Activated naive CD4-positive, alpha-beta T cell treated with anti-CD3 and anti-CD28 coated beads, Interleukin-2, amount 50 U/mL, for 72 hours (primary cell): ENCODE measurements around the gene ID2. TPM values are rescaled to one million over a fixed set of nuclear protein-coding genes. Genes with fewer than 3 reads are reported as not detected.

Experiments
- ATAC-seq, 2 donors: fragments of 150-1000 bp; cut with Tn5 transposase; 2 replicates each; pipeline ENCODE4 v1.10.0; 2021; ENCODE audit warnings: mild to moderate bottlenecking in 2 of 2, moderate library complexity in 2 of 2
- DNase-seq, 2 donors: peaks; one replicate each; pipeline ENCODE4 v3.0.0; 2021 to 2022; ENCODE audit warnings: low spot score in 2 of 2
- H3K27ac Mint-ChIP-seq, 2 donors: one replicate each; pipeline ENCODE4 v1.8.0; 2022; ENCODE audit warnings: mild to moderate bottlenecking in 2 of 2, mixed read lengths in 2 of 2
- H3K36me3 Mint-ChIP-seq, 2 donors: one replicate each; pipeline ENCODE4 v1.8.0; 2022; ENCODE audit warnings: mixed read lengths in 2 of 2
- H3K9me3 Mint-ChIP-seq, 2 donors: one replicate each; pipeline ENCODE4 v1.8.0; 2022; ENCODE audit warnings: mixed read lengths in 2 of 2
- total RNA-seq, 2 donors: library from RNA; stranded (reverse); gene quantifications; one replicate each; pipeline ENCODE4 v1.2.3, GENCODE V29; 2022

ID2 gene
- total RNA-seq, 2 donors from 2014 or later: 42.8 to 272 TPM

GRCh38 chr2:8676191-8676920, 5.5 kb upstream of the ID2 start:
- DNase-seq: no peak

GRCh38 chr2:8676921-8677645, 4.8 kb upstream of the ID2 start:
- Mint-ChIP-seq H3K36me3 (peaks cover 28 to 44% of the 10 kb centered on the region in 2 donors), H3K9me3 (peaks cover 12 to 24% of the 10 kb centered on the region in 2 donors), H3K27ac (no peak overlapping the region)
- no peak for ATAC-seq
- no peak for DNase-seq

More at GRCh38 chr2:8676191-8676920, 5.5 kb upstream of the ID2 start:
- ATAC-seq: no peak
- Mint-ChIP-seq H3K27ac (no peak overlapping the region), H3K9me3 (peaks cover 12 to 24% of the 10 kb centered on the region in 2 donors), H3K36me3 (peaks cover 26 to 41% of the 10 kb centered on the region in 2 donors)

GRCh38 chr2:8677646-8678592, 3.9 kb upstream of the ID2 start:
- DNase-seq: peak in 1 of 2 donors; percentile 33
- Mint-ChIP-seq H3K27ac (peak overlapping the region in 1 of 2 donors; percentile 98), H3K36me3 (peaks cover 37 to 52% of the 10 kb centered on the region in 2 donors), H3K9me3 (peaks cover 12 to 24% of the 10 kb centered on the region in 2 donors)
- ATAC-seq: no peak

GRCh38 chr2:8678731-8679566, 2.9 kb upstream of the ID2 start:
- Mint-ChIP-seq H3K36me3 (peaks cover 37 to 51% of the 10 kb centered on the region in 2 donors), H3K27ac (peak overlapping the region; percentile 44 to 98), H3K9me3 (peaks cover 8 to 14% of the 10 kb centered on the region in 2 donors)
- DNase-seq: peak; percentile 84 to 90
- peak; percentile 66 to 71 for ATAC-seq

- ATAC-seq (no peak), DNase-seq (no peak)
- H3K9me3 Mint-ChIP-seq: peaks cover 2 to 8% of the 10 kb centered on the region in 2 donors
- peak overlapping the region; percentile 44 to 98 for H3K27ac Mint-ChIP-seq
- H3K36me3 Mint-ChIP-seq: peaks cover 33 to 47% of the 10 kb centered on the region in 2 donors
Observed at GRCh38 chr2:8679567-8679826, 2.4 kb upstream of the ID2 start.

GRCh38 chr2:8679827-8680731, 1.8 kb upstream of the ID2 start:
- peak overlapping the region; percentile 44 to 98 for H3K27ac Mint-ChIP-seq
- no peak for DNase-seq

GRCh38 chr2:8680822-8681760, 765 bp upstream of the ID2 start:
- Mint-ChIP-seq H3K36me3 (peaks cover 29 to 39% of the 10 kb centered on the region in 2 donors), H3K9me3 (no peaks in the 10 kb centered on the region), H3K27ac (peak overlapping the region; percentile 84 to 98)
- DNase-seq (peak; percentile 66 to 73), ATAC-seq (peak; percentile 26 to 27)

More at GRCh38 chr2:8679827-8680731, 1.8 kb upstream of the ID2 start:
- ATAC-seq: no peak
- Mint-ChIP-seq H3K36me3 (peaks cover 34 to 49% of the 10 kb centered on the region in 2 donors), H3K9me3 (peaks cover 0 to 5% of the 10 kb centered on the region in 2 donors)

- ATAC-seq: no peak
- Mint-ChIP-seq H3K9me3 (no peaks in the 10 kb centered on the region), H3K27ac (peak overlapping the region; percentile 98 to 99), H3K36me3 (peaks cover 26 to 29% of the 10 kb centered on the region in 2 donors)
- DNase-seq: peak in 1 of 2 donors; percentile 51
Observed at GRCh38 chr2:8682719-8683667, 1.1 kb downstream of the ID2 start.

GRCh38 chr2:8684540-8684877, 2.7 kb downstream of the ID2 start:
- ATAC-seq (peak; percentile 4 to 9), DNase-seq (peak in 1 of 2 donors; percentile 38)
- Mint-ChIP-seq H3K27ac (peak overlapping the region; percentile 91 to 98), H3K36me3 (peaks cover 26 to 29% of the 10 kb centered on the region in 2 donors), H3K9me3 (no peaks in the 10 kb centered on the region)

- DNase-seq (peak; percentile 51 to 77), ATAC-seq (peak; percentile 3 to 7)
- Mint-ChIP-seq H3K36me3 (peaks cover 26 to 29% of the 10 kb centered on the region in 2 donors), H3K27ac (peak overlapping the region; percentile 91 to 98), H3K9me3 (no peaks in the 10 kb centered on the region)
Observed at GRCh38 chr2:8684878-8685696, 3.2 kb downstream of the ID2 start.

GRCh38 chr2:8685697-8686358, 4.0 kb downstream of the ID2 start:
- DNase-seq: peak; percentile 87 to 96
- Mint-ChIP-seq H3K27ac (peak overlapping the region; percentile 50 to 83), H3K36me3 (peaks cover 26 to 29% of the 10 kb centered on the region in 2 donors), H3K9me3 (no peaks in the 10 kb centered on the region)
- ATAC-seq: peak; percentile 28 to 31

GRCh38 chr2:8691859-8692437, 10.1 kb downstream of the ID2 start:
- H3K9me3 Mint-ChIP-seq: no peaks in the 10 kb centered on the region
- no peak for DNase-seq
- H3K36me3 Mint-ChIP-seq: no peaks in the 10 kb centered on the region
- no peak for ATAC-seq
- H3K27ac Mint-ChIP-seq: no peak overlapping the region
